B cell (primary cell): ENCODE measurements around the gene PDE11A. TPM values are rescaled to one million over a fixed set of nuclear protein-coding genes. Genes with fewer than 3 reads are reported as not detected.
"Not testable (repeated sequence)": the region's sequence is repeated elsewhere in the genome, so short reads cannot be mapped to it uniquely, and the experiment has no call there.

ENCODE experiments used
- ATAC-seq: fragments of 200-7000 bp; cut with Tn5 transposase; one replicate; pipeline ENCODE4 v1.10.0; 2021; ENCODE audit warnings: low read depth, mild to moderate bottlenecking, moderate number of reproducible peaks, moderate library complexity
- CTCF ChIA-PET: fragments of 350-600 bp; sonication (Branson Sonifier 250); formaldehyde crosslinking; loops from one replicate; lab custom pipeline; 2021; ENCODE audit warnings: antibody characterized with exemption, inconsistent platforms; lab: Charles Lee
- POLR2A ChIA-PET: fragments of 350-600 bp; sonication (Branson Sonifier 250); formaldehyde crosslinking; loops from one replicate; lab custom pipeline; 2021; ENCODE audit warnings: antibody characterized with exemption; lab: Charles Lee
- DNase-seq: peaks from one replicate; pipeline ENCODE4 v3.0.0; 2013
- H2AFZ ChIP-seq: 2 replicates; pipeline ENCODE4 v1.6.1; 2012; ENCODE audit warnings: mild to moderate bottlenecking, low read depth, low read length; ENCODE audit not compliant: insufficient read depth, poor library complexity, severe bottlenecking
- H3K27ac ChIP-seq, 2 donors: 1 replicate in 1 of 2; 2 replicates in 1 of 2; pipeline ENCODE4 v1.5.1; 2012 to 2013; ENCODE audit warnings: low read length in 2 of 2, mild to moderate bottlenecking in 2 of 2, moderate library complexity in 1 of 2
- H3K27me3 ChIP-seq, 4 experiments: fragments of 200-600 bp in 1 of 4; sonication (generic) in 1 of 4; replicated peaks in 1 of 4; 1 replicate in 2 of 4; 2 replicates in 2 of 4; pipeline versions ENCODE4 v1.6.1 to v1.7.0; 2013 to 2016; ENCODE audit warnings: low read length in 3 of 4, mild to moderate bottlenecking in 2 of 4, mixed read lengths in 1 of 4, moderate library complexity in 1 of 4; ENCODE audit not compliant: insufficient read depth in 4 of 4, control insufficient read depth in 3 of 4; ENCODE audit errors: control extremely low read depth in 1 of 4
- H3K36me3 ChIP-seq, 2 experiments: replicated peaks in 1 of 2; 1 replicate in 1 of 2; 2 replicates in 1 of 2; pipeline versions ENCODE4 v1.6.1 to v1.7.1; 2013; ENCODE audit warnings: low read length in 1 of 2; ENCODE audit not compliant: insufficient read depth in 2 of 2, control insufficient read depth in 1 of 2; ENCODE audit errors: control extremely low read depth in 1 of 2, extremely low read depth in 1 of 2
- H3K4me1 ChIP-seq, 2 donors: fragments of 200-600 bp in 1 of 2; sonication (generic) in 1 of 2; 1 replicate in 1 of 2; 2 replicates in 1 of 2; pipeline versions ENCODE4 v1.5.1 to v1.6.1; 2013 to 2017; ENCODE audit warnings: low read length in 2 of 2; ENCODE audit not compliant: control insufficient read depth in 2 of 2, insufficient read depth in 2 of 2
- H3K4me2 ChIP-seq: replicated peaks from 2 replicates; pipeline ENCODE3; 2012; ENCODE audit warnings: mild to moderate bottlenecking, low read depth, low read length; ENCODE audit not compliant: poor library complexity, severe bottlenecking
- H3K4me3 ChIP-seq, 5 experiments: fragments of 200-600 bp in 1 of 5; sonication (generic) in 1 of 5; 1 replicate in 3 of 5; 2 replicates in 2 of 5; pipeline versions ENCODE4 v1.5.1 to v1.7.0; 2011 to 2016; ENCODE audit warnings: low read length in 4 of 5, mild to moderate bottlenecking in 4 of 5, low read depth in 2 of 5, control low read depth in 1 of 5, moderate library complexity in 1 of 5; ENCODE audit not compliant: insufficient read depth in 1 of 5; ENCODE audit errors: control extremely low read depth in 1 of 5, extremely low read depth in 1 of 5
- H3K79me2 ChIP-seq: fragments of 200-600 bp; sonication (generic); one replicate; pipeline ENCODE4 v1.6.0; 2016; ENCODE audit warnings: low read length; ENCODE audit not compliant: control insufficient read depth, insufficient read depth
- H3K9ac ChIP-seq: fragments of 200-600 bp; sonication (generic); 2 replicates; pipeline ENCODE4 v1.6.1; 2017; ENCODE audit warnings: mild to moderate bottlenecking, low read length, moderate library complexity
- H3K9me3 ChIP-seq, 3 donors: one replicate each; pipeline versions ENCODE4 v1.6.1 to v1.7.1; 2013; ENCODE audit warnings: low read length in 2 of 3; ENCODE audit not compliant: control insufficient read depth in 2 of 3, insufficient read depth in 1 of 3; ENCODE audit errors: control extremely low read depth in 1 of 3
- H4K20me1 ChIP-seq: 2 replicates; pipeline ENCODE4 v1.6.0; 2012; ENCODE audit warnings: mild to moderate bottlenecking, low read length; ENCODE audit not compliant: insufficient read depth, control insufficient read depth, poor library complexity, severe bottlenecking
- H3K27ac Mint-ChIP-seq: one replicate; pipeline ENCODE4 v1.8.0; 2021; ENCODE audit warnings: mixed read lengths
- H3K27me3 Mint-ChIP-seq: one replicate; pipeline ENCODE4 v1.8.0; 2021; ENCODE audit warnings: mixed read lengths
- H3K4me1 Mint-ChIP-seq: one replicate; pipeline ENCODE4 v1.8.0; 2021; ENCODE audit warnings: mixed read lengths
- H3K4me3 Mint-ChIP-seq: one replicate; pipeline ENCODE4 v1.8.0; 2021; ENCODE audit warnings: mixed read lengths
- H3K9me3 Mint-ChIP-seq: one replicate; pipeline ENCODE4 v1.8.0; 2022; ENCODE audit warnings: mixed read lengths; ENCODE audit not compliant: insufficient read depth
- CTCF ChIP-seq: fragments of 200-600 bp; IDR thresholded peaks from one replicate; pipeline ENCODE4 v1.8.0; 2022; ENCODE audit warnings: antibody characterized with exemption, mild to moderate bottlenecking
- EZH2 ChIP-seq: IDR thresholded peaks from 2 replicates; pipeline ENCODE4 v1.6.1; 2012; ENCODE audit warnings: borderline replicate concordance, low read depth, mild to moderate bottlenecking, moderate library complexity, low read length; ENCODE audit not compliant: insufficient read depth, poor library complexity, severe bottlenecking
- WGBS: methylation state at CpG from one replicate; pipeline ENCODE4 v1.1.5; 2013; ENCODE audit warnings: missing lambda C conversion rate; ENCODE audit not compliant: insufficient coverage; 5-methylcytosine and 5-hydroxymethylcytosine counted together
- intact Hi-C: fragments of 100-400 bp; cut with micrococcal nuclease; formaldehyde crosslinking; loops from one replicate; pipeline ENCODE4 v1.10.0; 2022
- polyA plus RNA-seq: library from polyadenylated mRNA; depleted of rRNA; stranded (reverse); fragments of >200 nt; gene quantifications from 2 replicates; pipeline ENCODE4 v1.2.3, GENCODE V29; 2012
- total RNA-seq, 2 donors: library from RNA; stranded (reverse); fragments of 120-200 nt in 1 of 2; gene quantifications; 1 replicate in 1 of 2; 2 replicates in 1 of 2; pipeline versions ENCODE4 v1.2.3 to v1.2.4, GENCODE V29; 2013 to 2022

PDE11A gene
- total and polyA plus RNA-seq, 2 donors (not counting 1 experiment from before 2014, with no cell fraction given) = 0.25 TPM; not detected in 1

DNA sequence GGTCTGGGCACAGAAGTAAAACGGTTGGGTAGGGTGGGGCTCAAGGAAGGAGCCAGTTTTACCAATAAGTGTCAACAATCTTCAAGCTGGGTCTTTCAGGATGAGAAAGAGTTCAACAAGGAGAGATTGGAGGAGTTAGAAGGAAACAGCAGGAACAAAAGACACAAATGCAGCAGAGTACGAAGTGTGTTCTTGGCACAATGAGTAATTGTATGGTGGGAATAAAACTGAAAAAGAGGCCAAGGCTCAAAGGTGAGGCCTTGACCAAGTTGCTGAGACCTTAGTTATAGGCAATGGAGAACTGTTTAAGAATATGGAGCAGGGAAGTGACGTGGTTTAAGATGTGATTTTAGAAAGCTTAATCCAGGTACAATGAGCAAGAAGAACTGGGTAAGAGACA, 230.3 kb downstream of the PDE11A start:
- no peak overlapping the region for H3K27ac Mint-ChIP-seq
- no peaks in the 10 kb centered on the region for H3K36me3 ChIP-seq
- H3K4me1 Mint-ChIP-seq = no peaks in the 10 kb centered on the region
- H3K4me3 Mint-ChIP-seq = no peak overlapping the region
- no peak overlapping the region for H3K27ac ChIP-seq
- peaks cover 3% of the 10 kb centered on the region for H3K9me3 Mint-ChIP-seq
- H4K20me1 ChIP-seq = no peaks in the 10 kb centered on the region
- no peak for TF ChIP-seq EZH2
- TF ChIP-seq CTCF = no peak
- ATAC-seq (no peak), DNase-seq (no peak)
- H3K27me3 Mint-ChIP-seq = peaks cover 4% of the 10 kb centered on the region
- intact Hi-C loops = no loop called here
- no peak overlapping the region for H3K4me2 ChIP-seq
- 71% methylated on average over 3 of the region's 3 CpGs for WGBS
- H3K9me3 ChIP-seq = peaks cover 0 to 2% (median 0%) of the 10 kb centered on the region in 3 donors
- POLR2A ChIA-PET = no interaction called here
- CTCF ChIA-PET = no interaction called here
- no peaks in the 10 kb centered on the region for H3K27me3 ChIP-seq
- H3K9ac ChIP-seq = no peak overlapping the region
- no peak overlapping the region for H2AFZ ChIP-seq
- H3K4me1 ChIP-seq = no peaks in the 10 kb centered on the region
- H3K4me3 ChIP-seq = no peak overlapping the region
- H3K79me2 ChIP-seq = no peaks in the 10 kb centered on the region

DNA sequence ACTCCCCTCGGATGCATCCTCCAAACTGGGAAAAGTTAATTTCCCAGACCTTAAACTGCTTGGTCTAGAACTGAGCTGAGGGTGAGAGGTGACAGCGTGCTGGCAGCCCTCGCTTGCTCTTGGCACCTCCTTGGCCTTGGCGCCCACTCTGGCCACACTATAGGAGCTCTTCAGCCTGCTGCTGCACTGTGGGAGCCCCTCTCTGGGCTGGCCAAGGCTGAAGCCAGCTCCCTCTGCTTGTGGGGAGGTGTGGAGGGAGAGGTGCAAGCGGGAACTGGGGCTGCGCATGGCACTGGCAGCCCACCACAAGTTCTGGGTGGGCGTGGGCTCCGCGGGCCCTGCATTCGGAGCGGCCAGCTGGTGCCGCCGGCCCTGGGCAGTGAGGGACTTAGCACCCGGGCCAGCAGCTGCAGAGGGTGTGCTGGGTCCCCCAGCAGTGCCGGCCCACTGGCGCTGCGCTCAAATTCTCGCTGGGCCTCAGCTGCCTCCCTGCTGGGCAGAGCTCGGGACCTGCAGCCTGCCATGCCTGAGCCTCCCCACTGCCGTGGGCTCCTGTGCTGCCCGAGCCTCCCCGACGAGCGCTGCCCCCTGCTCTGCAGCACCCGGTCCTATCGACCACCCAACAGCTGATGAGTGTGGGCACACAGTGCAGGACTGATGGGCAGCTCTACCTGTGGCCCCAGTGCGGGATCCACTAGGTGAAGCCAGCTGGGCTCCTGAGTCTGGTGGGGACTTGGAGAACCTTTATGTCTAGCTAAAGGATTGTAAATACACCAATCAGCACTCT, 237.0 kb downstream of the PDE11A start:
- intact Hi-C loops, H3K9ac ChIP-seq, POLR2A ChIA-PET, H3K4me3 ChIP-seq, ATAC-seq, H2AFZ ChIP-seq, DNase-seq, H4K20me1 ChIP-seq, H3K79me2 ChIP-seq, H3K4me3 Mint-ChIP-seq, H3K9me3 Mint-ChIP-seq, H3K27ac ChIP-seq, CTCF ChIA-PET, H3K27me3 Mint-ChIP-seq, H3K27ac Mint-ChIP-seq, H3K4me1 ChIP-seq, H3K4me2 ChIP-seq, H3K4me1 Mint-ChIP-seq, H3K27me3 ChIP-seq, H3K36me3 ChIP-seq: not testable (repeated sequence)
- peaks cover 0 to 17% (median 0%) of the 10 kb centered on the region in 3 donors for H3K9me3 ChIP-seq
- WGBS = 96% methylated on average over 25 of the region's 27 CpGs
